Upper lobe of left lung (tissue), 4 donors: Measurements from ENCODE around the gene MAP2K5.

ENCODE experiments used
- CTCF ChIP-seq, 6 experiments: fragments of 450-650 bp in 4 of 6; fragments of 200-600 bp in 2 of 6; sonication (generic) in 2 of 6; IDR thresholded peaks; one replicate each; pipeline ENCODE4 v1.5.1; 2016 to 2019; ENCODE audit warnings: antibody characterized with exemption in 6 of 6
- POLR2A ChIP-seq, 4 donors: fragments of 450-650 bp; IDR thresholded peaks; one replicate each; pipeline ENCODE4 v1.5.1; 2016 to 2017; ENCODE audit warnings: antibody characterized with exemption in 4 of 4, mild to moderate bottlenecking in 2 of 4
- POLR2AphosphoS5 ChIP-seq, 2 donors: sonication (generic); formaldehyde crosslinking; IDR thresholded peaks; one replicate each; pipeline ENCODE4 v1.5.1; 2017; ENCODE audit warnings: antibody characterized with exemption in 2 of 2

- TF ChIP-seq CTCF (IDR thresholded peaks at IDR 0.05) (no peak), POLR2A (IDR thresholded peaks at IDR 0.05) (no peak), POLR2AphosphoS5 (IDR thresholded peaks at IDR 0.05) (no peak)
These were observed 239.6 kb downstream of the MAP2K5 start for GRCh38 chr15:67781907-67782690.
